Measurements from ENCODE around the gene DIPK1A. TPM values are rescaled to one million over a fixed set of nuclear protein-coding genes. Genes with fewer than 3 reads are reported as not detected.
"Not testable (repeated sequence)": the region's sequence is repeated elsewhere in the genome, so short reads cannot be mapped to it uniquely, and the experiment has no call there.

Gene DIPK1A
- total RNA-seq, 1 experiment from 2014 or later = 21.3 TPM

DNA sequence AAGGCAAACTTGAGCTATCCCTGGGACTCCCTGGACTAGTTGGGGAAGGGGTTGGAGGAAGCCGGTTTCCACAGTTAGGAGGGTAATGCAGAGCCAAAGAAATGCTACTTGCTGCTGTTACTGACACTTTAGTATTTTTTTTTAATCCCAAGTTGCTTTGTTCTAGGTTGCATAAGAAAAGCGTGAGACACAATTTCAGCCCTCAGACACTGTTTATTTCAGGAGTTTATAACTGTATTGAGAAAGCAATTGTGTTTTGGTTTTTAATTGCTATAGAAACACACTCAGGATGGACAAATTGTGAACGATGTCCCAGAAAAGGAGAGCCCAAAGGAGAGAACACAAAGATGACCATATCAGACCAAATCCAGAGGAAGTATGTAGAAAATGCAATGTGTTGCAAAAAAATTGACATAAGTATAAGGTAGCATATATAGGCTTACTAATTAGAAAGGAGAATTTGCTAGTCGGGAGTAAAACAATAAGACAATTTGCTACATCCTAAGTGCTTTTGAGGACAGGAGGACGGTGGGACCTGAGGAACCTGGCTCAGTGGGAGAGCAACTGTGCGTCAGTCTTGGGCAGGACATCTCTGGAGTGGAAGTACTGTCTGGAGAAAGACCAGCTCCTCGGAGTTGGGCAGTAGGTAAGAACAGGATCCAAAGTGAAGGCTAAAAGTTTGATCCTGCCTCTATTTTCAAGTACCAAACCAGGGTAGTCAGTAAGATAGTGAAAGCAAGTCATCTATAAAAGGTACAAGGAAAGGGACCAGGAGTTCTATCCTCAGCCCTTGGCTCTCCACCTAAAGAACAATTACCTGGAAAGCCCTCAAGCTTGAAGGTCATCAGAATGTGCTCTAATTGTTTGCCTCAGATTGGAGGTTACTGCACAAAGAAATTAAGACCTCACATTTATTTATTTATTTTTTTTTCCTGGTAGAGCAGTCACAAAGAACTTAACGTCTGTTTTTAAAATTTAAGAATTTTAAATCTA is 39.9 kb downstream of the DIPK1A start:
- no peak for DNase-seq (ENCODE audit: low read depth)

DNA sequence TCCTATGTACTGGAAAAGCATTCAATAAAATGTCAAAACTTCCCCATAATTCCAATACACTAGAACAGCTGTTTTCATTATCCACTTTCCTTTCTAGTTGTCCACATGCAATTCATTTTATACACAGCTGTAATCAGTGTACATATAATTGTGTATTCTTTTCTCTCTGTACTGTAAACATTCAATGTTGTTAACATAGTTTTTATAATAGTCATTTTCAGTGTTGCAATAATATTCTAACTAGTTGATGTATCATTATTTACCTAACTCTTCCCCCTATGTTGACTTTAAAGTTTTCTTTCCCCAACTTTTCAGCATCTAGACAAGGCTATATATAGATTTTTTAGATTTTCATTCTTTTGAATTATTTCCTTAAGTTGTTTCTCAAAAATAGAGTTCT is 44.4 kb downstream of the DIPK1A start:
- no peak for DNase-seq (ENCODE audit: low read depth)

DNA sequence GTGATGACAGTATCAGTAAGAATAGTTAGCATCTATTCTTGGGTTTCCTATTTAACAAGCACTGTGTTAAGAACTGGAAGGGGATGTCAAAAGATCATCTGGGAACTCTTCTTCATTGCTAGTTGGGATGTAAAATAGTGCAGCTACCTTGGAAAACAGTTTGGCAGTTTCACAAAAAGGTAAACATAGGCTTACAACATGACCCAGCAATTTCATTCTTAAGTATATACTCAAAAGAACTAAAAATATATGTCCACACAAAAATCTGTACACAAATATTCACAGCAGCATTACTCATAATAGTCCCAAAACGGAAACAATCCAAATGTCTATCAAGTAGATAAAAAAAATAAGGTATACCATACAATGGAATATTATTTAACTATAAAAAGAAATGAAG is 45.7 kb downstream of the DIPK1A start:
- DNase-seq (ENCODE audit: low read depth) = no peak

DNA sequence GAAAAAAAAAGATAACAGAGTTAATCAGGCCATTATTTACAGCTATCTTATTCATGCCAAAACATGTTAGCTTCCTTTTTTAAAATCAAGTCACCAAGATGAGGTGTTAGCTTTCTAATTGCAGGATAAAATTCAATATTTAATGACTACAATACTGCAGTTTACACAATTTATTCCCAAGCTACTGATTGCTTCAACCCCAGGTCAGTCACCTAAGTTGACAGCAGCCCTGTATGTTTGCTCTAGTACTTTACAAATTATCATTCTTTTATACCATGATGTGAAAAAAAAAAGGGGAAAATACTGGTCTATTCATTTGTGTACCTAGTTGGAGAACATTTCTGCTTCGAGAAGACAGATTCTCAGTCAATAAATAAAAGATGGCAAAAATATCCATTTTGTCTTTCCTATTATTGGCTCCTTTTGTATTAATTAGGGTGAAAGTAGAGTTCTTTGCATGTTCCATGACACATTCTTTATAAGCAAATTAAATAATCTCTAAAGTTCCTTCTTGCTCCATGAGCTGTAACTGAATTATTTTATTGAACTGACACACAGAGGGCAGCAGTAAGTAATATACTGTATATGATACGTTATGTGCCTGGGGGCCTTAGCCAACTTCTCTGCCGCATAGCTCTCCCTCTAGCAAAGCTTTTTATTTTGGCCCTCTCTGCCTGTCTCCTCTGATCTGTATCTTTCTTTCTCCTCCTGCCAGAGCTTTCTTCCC is 48.0 kb downstream of the DIPK1A start:
- DNase-seq (ENCODE audit: low read depth) = no peak

DNA sequence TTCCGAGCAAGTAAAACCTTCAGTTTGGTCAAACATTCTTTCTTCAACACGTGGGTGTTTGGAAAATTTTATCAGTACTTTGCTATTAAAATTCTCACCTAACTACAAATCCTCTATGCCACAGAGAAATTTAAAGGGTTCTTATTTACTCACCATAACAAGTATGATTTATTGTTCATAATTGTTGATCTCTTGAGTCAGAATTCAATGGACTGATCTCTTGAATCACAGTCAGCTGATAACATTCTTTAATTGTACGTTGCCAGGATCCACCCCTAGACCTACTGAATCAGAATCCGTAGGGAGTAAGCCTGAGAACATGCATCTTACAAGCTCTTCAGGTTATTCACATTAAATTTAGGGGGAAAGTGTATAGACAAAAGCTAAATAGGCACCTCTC is 51.2 kb downstream of the DIPK1A start:
- no peak for DNase-seq (ENCODE audit: low read depth)

DNA sequence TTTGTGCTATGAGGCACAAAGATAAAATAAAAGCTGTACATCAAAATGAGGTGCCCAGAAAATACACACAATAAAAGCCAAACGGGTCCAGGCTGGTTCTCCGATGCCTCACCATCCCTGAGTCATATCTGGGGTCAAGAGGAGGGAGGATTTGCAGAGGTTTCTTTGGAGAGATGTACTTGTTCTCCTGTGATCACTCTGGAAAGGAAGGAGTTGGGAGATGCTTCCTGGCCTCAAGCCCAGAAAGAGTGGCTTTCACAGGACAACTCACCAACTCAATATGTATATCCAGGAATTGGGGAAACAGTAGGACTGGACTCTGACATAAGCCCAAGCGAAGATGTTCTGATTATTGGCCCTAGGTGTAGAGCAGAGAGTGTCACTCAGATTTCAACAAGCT is 51.9 kb downstream of the DIPK1A start:
- peak; percentile 98 for DNase-seq (ENCODE audit: low read depth)

DNA sequence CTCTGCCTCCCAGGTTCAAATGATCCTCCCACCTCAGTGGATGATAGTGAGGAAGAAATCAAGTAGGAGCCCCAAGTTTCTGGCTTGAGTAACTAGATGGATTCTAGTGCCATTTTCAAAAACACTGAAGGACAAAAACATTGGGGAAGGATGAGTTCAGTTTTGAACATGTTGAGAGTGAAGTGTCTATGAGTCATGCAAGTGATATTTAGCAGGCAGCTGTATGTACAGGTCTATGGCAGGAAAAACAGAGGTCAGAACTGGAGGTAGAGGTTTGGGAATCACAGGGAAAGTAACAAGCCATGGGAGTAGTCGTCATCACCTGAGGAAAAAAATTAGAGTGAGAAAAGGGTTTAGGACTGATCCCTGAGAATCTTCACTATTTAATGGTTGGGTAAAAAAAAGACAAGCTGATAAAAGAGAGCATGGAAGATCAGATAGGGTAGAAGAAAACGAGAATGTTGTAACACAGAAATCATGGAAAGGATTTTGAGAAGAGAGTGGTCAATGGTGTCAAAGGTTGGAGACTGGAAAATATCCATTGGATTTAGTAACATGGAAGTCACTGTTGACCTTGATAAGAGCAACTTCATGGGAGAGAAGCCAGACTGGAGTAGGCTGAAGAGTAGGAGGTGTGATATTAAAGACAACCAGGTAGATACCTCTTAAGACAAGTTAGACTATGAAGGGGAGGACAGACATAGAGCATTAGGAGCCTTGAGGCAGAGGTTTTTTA is 53.1 kb downstream of the DIPK1A start:
- DNase-seq (ENCODE audit: low read depth) = peak; percentile 54

DNA sequence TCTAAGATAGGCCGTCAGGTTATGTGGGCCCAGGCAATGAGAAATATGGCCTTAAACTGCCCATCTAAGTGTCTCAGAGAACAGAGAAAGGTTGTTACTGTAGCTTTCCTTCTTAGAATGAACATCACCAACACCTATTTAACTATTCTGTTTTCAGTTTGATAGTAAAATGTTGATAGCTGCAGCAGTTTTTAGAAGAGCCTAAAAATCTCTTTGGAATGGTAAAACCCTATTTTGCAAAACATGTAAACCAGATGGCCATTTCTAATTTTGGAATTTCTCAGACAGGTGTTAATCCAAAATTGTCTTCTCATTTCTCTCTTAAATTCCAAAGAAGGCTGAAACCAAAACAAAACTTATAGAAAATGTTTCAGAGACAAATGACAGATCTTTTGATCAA is 57.5 kb downstream of the DIPK1A start:
- DNase-seq (ENCODE audit: low read depth) = no peak

DNA sequence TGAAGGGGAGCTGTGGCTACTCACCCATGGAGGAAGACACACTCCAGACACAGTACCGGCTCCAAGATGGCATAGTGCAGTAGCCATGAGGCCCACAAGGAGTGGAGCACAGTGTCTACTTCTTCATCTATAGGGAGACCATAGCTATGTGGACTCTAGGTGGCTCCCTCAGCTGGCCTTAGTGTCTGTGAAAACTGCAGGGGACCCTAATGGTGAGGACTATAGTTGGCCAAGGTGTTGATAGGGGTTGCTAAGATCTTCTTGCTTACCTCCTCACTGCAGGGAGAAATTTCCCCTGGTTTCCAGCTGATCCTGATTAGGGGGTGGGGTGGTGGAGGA is 58.9 kb downstream of the DIPK1A start:
- no peak for DNase-seq (ENCODE audit: low read depth)

DNA sequence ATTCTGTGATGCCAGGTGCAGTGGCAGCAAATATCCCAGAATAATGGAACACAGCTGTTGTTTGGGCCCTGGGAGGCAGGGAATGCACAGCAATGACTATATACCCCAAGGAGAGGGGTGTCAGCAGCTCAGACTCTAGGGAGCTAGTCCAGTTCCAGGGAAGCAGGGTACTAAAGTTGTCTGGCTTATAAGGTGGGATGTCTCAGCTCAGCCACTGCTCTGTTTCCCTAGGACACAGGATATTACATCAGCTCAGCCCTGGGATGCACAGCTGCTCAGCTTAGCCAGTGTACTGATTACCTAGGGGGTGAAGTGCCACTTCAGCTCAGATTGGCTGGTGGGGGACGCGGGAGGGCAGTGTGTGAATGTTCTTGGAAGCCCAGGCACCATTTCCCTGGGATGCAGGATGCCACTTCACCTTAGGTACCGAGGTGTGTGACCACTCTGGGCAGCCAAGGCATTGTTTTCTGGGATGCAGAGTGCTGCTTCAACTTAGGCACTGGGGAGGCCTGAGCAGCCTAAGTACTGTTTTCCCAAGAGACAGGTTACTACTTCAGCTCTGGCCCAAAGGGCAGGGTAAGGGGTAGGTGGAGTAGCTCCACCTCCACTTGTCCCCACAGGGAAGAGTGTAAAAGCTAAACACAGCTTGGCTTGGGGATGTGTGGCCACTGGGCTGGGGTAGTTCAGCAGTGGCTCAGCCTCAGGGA is 59.4 kb downstream of the DIPK1A start:
- no peak for DNase-seq (ENCODE audit: low read depth)

DNA sequence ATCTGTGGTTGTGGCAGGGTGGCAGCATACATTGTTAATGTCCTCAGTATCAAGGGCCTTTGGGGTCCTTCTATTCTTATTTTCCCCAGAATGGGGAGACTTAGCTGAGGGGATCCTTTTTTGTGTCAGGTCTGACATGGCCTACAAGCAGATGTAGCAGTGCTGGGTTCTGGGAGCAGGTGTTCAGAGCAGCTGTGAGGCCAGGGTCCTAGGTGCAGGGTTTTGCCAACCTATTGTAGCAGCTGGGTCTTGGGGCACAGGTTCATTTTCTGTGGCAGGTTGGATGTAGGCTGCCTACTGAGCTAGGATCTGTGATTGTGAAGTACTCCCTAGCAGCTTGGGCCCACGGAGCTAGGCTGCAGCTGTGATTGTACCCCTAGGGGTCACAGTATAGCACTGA is 60.1 kb downstream of the DIPK1A start:
- DNase-seq (ENCODE audit: low read depth) = no peak

DNA sequence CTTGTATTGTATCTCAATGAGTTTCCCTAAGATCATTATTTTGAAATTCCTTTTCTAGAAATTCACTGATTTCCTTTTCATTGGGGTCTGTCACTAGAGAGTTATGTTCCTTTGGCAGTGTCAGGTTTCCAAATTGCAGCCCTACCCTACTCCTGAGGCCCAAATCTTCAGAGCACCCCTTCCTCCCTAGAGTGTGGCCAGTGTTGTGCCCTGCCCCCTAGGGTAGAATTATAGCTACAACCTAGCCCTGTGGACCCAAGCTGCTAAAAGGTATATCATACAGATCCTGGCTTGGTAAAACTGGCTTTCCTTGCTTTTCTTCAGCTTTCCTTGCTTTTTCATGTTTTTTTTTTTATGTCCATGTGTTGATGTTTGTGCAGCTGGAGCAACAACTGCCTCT is 60.7 kb downstream of the DIPK1A start:
- no peak for DNase-seq (ENCODE audit: low read depth)

DNA sequence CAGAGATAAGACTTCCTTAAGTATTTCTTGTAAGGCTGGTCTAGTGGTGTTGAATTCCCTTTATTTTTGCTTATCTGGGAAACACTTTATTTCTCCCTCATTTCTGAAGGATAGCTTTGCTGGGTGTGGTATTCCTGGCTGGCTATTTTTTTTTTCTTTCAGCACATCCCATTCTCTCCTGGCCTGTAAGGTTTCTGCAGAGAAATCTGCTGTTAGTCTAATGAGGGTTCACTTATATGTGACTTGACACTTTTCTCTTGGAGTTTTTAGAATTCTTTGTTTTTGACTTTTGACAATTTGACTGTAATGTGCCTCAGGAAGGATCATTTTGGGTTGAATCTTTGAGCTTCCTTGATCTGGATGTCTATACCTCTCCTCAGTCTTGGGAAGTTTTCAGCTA is 61.5 kb downstream of the DIPK1A start:
- no peak for DNase-seq (ENCODE audit: low read depth)

DNA sequence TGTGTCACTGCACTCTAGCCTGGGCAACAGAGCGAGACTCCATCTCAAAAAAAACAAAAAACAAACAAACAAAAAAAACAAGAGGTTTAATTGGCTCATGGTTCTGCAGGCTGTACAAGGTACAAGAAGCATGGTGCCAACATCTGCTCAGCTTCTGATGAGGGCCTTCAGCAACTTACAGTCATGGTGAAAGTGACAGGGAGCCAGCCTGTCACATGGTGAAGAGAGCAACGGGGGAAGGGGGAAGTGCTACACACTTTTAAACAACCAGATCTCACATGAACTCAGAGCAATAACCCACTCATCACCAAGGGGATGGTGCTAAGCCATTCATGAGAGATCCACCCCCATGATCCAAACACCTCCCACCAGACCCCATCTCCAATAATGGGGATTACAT is 63.2 kb downstream of the DIPK1A start:
- DNase-seq (ENCODE audit: low read depth) = not testable (repeated sequence)

DNA sequence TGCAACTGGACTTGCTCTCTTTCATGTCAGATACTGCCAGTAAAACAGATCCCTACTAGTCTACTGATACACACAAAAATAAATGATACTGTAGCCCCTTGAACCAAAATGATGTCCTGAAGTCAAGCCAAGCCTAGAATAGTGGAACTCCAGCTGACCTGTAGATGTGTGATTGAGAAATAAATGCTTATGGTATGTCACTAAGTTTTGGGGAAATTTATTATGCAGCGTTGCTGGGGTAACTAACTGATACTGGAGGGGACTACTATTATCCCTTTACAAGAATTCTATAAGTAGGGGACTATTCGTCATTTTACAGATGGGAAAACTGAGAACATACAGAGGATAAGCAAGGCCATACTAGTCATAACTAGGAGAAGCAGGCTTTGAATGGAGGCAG is 73.8 kb downstream of the DIPK1A start:
- DNase-seq (ENCODE audit: low read depth) = no peak

DNA sequence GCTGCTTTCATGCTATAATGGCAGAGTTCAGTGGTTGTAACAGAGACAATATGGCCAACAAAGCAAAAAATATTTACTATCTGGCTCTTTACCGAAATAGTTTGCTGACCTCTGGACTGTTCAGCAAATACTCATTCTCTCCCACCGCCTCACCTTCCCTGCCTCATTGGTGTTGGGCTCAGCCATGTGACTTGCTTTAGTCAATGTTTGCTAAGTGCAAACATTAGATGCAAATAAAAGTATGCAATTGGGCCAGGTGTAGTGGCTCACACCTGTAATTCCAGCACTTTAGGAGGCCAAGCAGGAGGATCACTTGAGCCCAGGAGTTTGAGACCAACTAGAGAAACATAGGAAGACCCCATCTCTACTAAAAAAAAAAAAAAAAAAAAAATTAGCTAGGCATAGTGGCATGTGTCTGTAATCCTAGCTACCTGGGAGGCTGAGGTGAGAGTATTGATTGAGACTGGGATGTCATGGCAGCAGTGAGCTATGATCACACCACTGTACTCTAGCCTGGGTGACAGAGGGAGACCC is 74.3 kb downstream of the DIPK1A start:
- DNase-seq (ENCODE audit: low read depth) = no peak

DNA sequence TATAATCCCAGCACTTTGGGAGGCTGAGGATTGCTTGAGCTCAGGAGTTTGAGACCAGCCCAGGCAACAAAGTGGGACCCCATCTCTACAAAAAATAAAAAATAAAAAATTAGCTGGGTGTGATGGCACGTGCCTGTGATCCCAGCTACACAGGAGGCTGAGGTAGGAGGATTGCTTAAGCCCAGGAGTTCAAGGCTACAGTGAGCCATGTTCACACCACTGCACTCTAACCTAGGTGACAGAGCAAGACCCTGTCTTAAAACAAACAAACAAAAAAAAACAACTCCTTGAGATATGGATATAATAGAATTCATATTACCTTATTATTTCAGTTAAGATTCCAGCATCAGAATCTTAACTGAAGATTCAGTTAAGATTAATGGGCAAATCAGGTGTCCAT is 77.1 kb downstream of the DIPK1A start:
- DNase-seq (ENCODE audit: low read depth) = no peak

DNA sequence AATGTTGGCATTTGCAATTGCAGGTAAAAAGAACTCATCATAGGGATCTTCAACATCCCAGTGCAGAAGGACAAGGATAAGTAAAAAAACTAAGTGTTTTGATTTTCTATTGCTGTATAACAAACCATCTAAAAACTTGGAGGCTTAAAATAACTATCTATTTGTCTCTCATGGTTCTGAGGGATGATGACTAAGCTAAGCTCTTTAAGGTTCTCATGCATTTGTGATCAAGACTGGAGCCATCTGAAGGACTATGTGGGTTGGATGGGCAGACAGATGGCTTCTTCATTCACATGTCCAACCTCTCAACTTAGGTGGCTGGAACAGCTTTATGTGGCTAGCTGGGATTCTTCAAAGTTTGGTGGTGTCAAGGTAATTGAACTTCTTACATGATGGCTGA is 78.0 kb downstream of the DIPK1A start:
- peak; percentile 18 for DNase-seq (ENCODE audit: low read depth)

DNA sequence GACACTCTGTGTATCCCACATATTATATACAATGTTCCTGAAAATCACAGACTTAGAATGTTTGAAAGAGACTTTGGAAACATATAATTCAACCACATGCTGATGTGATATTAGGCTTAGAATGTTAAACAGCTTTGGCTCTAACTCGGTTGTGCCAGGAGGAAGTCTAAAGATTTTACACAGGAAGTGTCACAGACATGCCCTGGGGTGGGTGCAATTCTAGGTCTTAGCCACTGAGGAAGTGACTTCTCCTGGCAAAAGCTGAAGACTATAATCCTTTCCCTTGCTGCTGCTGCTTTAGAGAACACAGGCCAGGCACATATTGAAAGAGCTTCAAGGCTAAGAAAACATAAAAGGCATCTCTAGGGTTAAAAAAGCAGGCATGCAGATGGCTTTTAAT is 78.4 kb downstream of the DIPK1A start:
- DNase-seq (ENCODE audit: low read depth) = peak; percentile 76

DNA sequence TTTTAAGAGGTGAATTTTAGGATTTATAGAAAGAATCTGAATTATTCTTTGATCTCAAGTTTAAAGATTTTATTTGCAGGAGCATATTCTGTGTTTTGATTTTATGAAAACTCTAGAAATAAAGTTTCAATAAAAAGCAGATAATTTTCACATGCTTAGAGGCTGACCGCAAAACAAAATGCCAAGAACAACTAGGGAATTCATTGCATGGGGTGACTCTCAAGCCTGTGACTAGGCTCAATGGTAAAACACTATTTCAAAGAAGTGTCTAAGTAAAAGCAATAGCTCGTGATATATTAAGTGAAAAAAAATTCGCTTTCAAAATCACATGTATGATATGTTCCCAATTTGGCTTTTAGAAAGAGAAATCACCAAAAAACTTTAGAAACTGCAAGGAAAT is 79.9 kb downstream of the DIPK1A start:
- peak; percentile 46 for DNase-seq (ENCODE audit: low read depth)

DNA sequence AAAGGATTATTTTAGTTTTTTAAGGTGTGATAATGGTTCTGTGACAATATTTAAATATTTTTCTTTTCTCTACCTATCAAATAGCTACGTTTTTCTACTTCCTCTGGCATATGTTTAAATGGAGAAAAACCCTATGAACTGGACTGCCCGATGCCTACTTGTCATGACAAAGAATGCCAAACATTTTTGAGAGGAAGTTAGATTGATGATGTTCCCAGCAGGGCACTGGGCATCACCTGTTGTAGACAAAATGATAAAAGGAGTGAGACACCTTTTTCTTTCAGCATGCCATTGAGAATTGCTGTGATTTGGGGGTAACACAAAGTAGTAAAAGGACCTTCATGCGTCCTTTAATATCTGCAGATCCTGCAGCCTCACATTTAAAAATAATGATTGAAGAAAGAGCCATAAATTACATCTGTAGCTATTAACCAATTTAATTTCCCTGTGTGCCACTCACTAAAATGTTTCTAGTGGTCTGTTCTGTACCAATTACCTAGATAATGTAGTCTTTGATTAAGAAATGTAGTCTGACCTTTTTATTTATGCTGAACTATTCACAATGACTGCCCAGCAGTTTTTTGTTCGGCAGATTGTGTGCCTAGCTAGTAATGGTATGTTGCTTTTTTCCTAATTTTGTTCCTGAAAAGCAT is 81.8 kb downstream of the DIPK1A start:
- DNase-seq (ENCODE audit: low read depth) = no peak
